IMR-90 (cell line): ENCODE measurements around the gene SLC25A26. TPM values are rescaled to one million over a fixed set of nuclear protein-coding genes. Genes with fewer than 3 reads are reported as not detected.
A peak's percentile ranks its signal among the peaks of the same experiment; 100 is the strongest.

Source experiments
- ATAC-seq: fragments of 200-7000 bp; cut with Tn5 transposase; 2 replicates; pipeline ENCODE4 v1.9.1; 2020; ENCODE audit warnings: low read depth, mild to moderate bottlenecking, moderate library complexity
- BruUV-seq: library from RNA; stranded (reverse); fragments of 400-500 nt; replicated peaks from 2 replicates; lab custom pipeline; 2021; lab: Mats Ljungman, UMichigan
- CTCF ChIA-PET: fragments of 300-600 bp; formaldehyde crosslinking; extraction: SDS; loops from one replicate; lab custom pipeline; 2021; ENCODE audit warnings: antibody characterized with exemption; lab: Yijun Ruan, JAX
- POLR2A ChIA-PET: fragments of 300-600 bp; sonication (Branson Sonifier 250); formaldehyde crosslinking; loops from one replicate; lab custom pipeline; 2022; ENCODE audit warnings: antibody characterized with exemption; ENCODE audit not compliant: unreplicated experiment; lab: Charles Lee
- DNase-seq: peaks from one replicate; pipeline ENCODE4 v3.0.0; 2013
- H2AFZ ChIP-seq: replicated peaks from 2 replicates; pipeline ENCODE3; 2013; ENCODE audit warnings: low read length, mild to moderate bottlenecking; ENCODE audit not compliant: poor library complexity
- H2AK5ac ChIP-seq: 2 replicates; pipeline ENCODE4 v1.6.1; 2013; ENCODE audit warnings: low read depth, low read length, inconsistent platforms
- H2AK9ac ChIP-seq: replicated peaks from 2 replicates; pipeline ENCODE3; 2013; ENCODE audit warnings: mild to moderate bottlenecking, low read depth, low read length, moderate library complexity; ENCODE audit not compliant: poor library complexity
- H2BK120ac ChIP-seq: 2 replicates; pipeline ENCODE4 v1.6.1; 2013; ENCODE audit warnings: low read depth, low read length, inconsistent platforms
- H2BK15ac ChIP-seq: 3 replicates; pipeline ENCODE4 v1.6.1; 2013; ENCODE audit warnings: low read depth, low read length, inconsistent platforms
- H2BK20ac ChIP-seq: 2 replicates; pipeline ENCODE4 v1.6.1; 2013; ENCODE audit warnings: low read depth, mild to moderate bottlenecking, inconsistent platforms, low read length, moderate library complexity
- H2BK5ac ChIP-seq: 2 replicates; pipeline ENCODE4 v1.6.1; 2013; ENCODE audit warnings: mild to moderate bottlenecking, low read depth, low read length, inconsistent platforms; ENCODE audit not compliant: poor library complexity, severe bottlenecking
- H3K14ac ChIP-seq: replicated peaks from 2 replicates; pipeline ENCODE4 v1.6.1; 2013; ENCODE audit warnings: low read depth, low read length, inconsistent platforms
- H3K18ac ChIP-seq: 2 replicates; pipeline ENCODE4 v1.6.1; 2013; ENCODE audit warnings: low read depth, low read length, control low read depth
- H3K23ac ChIP-seq: 2 replicates; pipeline ENCODE4 v1.6.1; 2013; ENCODE audit warnings: low read depth, low read length, inconsistent platforms
- H3K27ac ChIP-seq: 2 replicates; pipeline ENCODE4 v1.5.1; 2013; ENCODE audit warnings: mild to moderate bottlenecking, control low read depth, low read length; ENCODE audit not compliant: insufficient read depth
- H3K27me3 ChIP-seq: 2 replicates; pipeline ENCODE4 v1.6.1; 2013; ENCODE audit warnings: low read length; ENCODE audit not compliant: control insufficient read depth, insufficient read depth
- H3K36me3 ChIP-seq: 2 replicates; pipeline ENCODE4 v1.6.1; 2013; ENCODE audit warnings: low read length, mixed read lengths; ENCODE audit not compliant: control insufficient read depth, insufficient read depth
- H3K4ac ChIP-seq: 2 replicates; pipeline ENCODE4 v1.6.1; 2013; ENCODE audit warnings: low read depth, low read length, inconsistent platforms
- H3K4me1 ChIP-seq: 2 replicates; pipeline ENCODE4 v1.6.1; 2013; ENCODE audit warnings: low read length, mixed read lengths; ENCODE audit not compliant: control insufficient read depth, insufficient read depth
- H3K4me2 ChIP-seq: 2 replicates; pipeline ENCODE4 v1.6.1; 2013; ENCODE audit warnings: low read depth, mild to moderate bottlenecking, control low read depth, low read length, moderate library complexity
- H3K4me3 ChIP-seq: 2 replicates; pipeline ENCODE4 v1.5.1; 2013; ENCODE audit warnings: low read depth, mild to moderate bottlenecking, control low read depth, low read length, moderate library complexity; ENCODE audit not compliant: insufficient read depth
- H3K56ac ChIP-seq: 2 replicates; pipeline ENCODE4 v1.6.1; 2013; ENCODE audit warnings: low read length, inconsistent platforms; ENCODE audit not compliant: insufficient read depth; ENCODE audit errors: extremely low read depth
- H3K79me1 ChIP-seq, 2 experiments: 2 replicates each; pipeline ENCODE4 v1.6.1; 2013; ENCODE audit warnings: low read length in 2 of 2, inconsistent platforms in 1 of 2, low read depth in 1 of 2
- H3K9ac ChIP-seq: 2 replicates; pipeline ENCODE4 v1.6.1; 2013; ENCODE audit warnings: low read depth, low read length, control low read depth
- H3K9me1 ChIP-seq: 2 replicates; pipeline ENCODE4 v1.6.1; 2013; ENCODE audit warnings: low read length, inconsistent platforms; ENCODE audit not compliant: insufficient read depth
- H3K9me3 ChIP-seq: 2 replicates; pipeline ENCODE4 v1.6.1; 2013; ENCODE audit warnings: low read length; ENCODE audit not compliant: control insufficient read depth, insufficient read depth
- H4K20me1 ChIP-seq: 2 replicates; pipeline ENCODE4 v1.6.1; 2013; ENCODE audit warnings: low read length, inconsistent platforms; ENCODE audit not compliant: insufficient read depth
- H4K5ac ChIP-seq: 2 replicates; pipeline ENCODE4 v1.6.1; 2013; ENCODE audit warnings: mild to moderate bottlenecking, low read depth, low read length, control low read depth
- H4K8ac ChIP-seq, 2 experiments: 2 replicates each; pipeline ENCODE4 v1.6.1; 2013; ENCODE audit warnings: low read depth in 2 of 2, low read length in 2 of 2, control low read depth in 1 of 2, inconsistent platforms in 1 of 2
- H4K91ac ChIP-seq: 2 replicates; pipeline ENCODE4 v1.6.1; 2013; ENCODE audit warnings: low read depth, low read length, inconsistent platforms; ENCODE audit not compliant: insufficient read depth
- BHLHE40 ChIP-seq: fragments of 150-350 bp; IDR thresholded peaks from 2 replicates; pipeline ENCODE4 v1.6.1; 2016; ENCODE audit warnings: mild to moderate bottlenecking, low read depth, low read length
- CEBPB ChIP-seq: IDR thresholded peaks from 2 replicates; pipeline ENCODE4 v1.6.1; 2012; ENCODE audit warnings: low read depth, low read length, improper control_type of control experiment
- CTCF ChIP-seq: conservative IDR thresholded peaks from 2 replicates; pipeline ENCODE4 v1.5.1; 2012; ENCODE audit warnings: mild to moderate bottlenecking, low read depth, low read length, improper control_type of control experiment
- ELK1 ChIP-seq: fragments of 150-350 bp; IDR thresholded peaks from 2 replicates; pipeline ENCODE4 v1.6.1; 2016; ENCODE audit warnings: low read depth, mild to moderate bottlenecking, low read length, moderate library complexity, borderline replicate concordance
- FOS ChIP-seq: fragments of 150-350 bp; IDR thresholded peaks from 2 replicates; pipeline ENCODE4 v1.6.1; 2016; ENCODE audit warnings: low read depth, low read length
- MAFK ChIP-seq: IDR thresholded peaks from 2 replicates; pipeline ENCODE4 v1.6.1; 2012; ENCODE audit warnings: low read depth, low read length, improper control_type of control experiment
- MAZ ChIP-seq: IDR thresholded peaks from 2 replicates; pipeline ENCODE4 v1.6.1; 2012; ENCODE audit warnings: low read depth, mild to moderate bottlenecking, low read length, improper control_type of control experiment, moderate library complexity, borderline replicate concordance
- MXI1 ChIP-seq: IDR thresholded peaks from 2 replicates; pipeline ENCODE4 v1.6.1; 2012; ENCODE audit warnings: low read depth, mild to moderate bottlenecking, low read length, moderate library complexity, borderline replicate concordance
- NFE2L2 ChIP-seq: fragments of 150-350 bp; IDR thresholded peaks from 2 replicates; pipeline ENCODE4 v1.6.1; 2016; ENCODE audit warnings: low read depth, mild to moderate bottlenecking, low read length
- RAD21 ChIP-seq: IDR thresholded peaks from 2 replicates; pipeline ENCODE4 v1.6.1; 2012; ENCODE audit warnings: low read length, improper control_type of control experiment
- RCOR1 ChIP-seq: IDR thresholded peaks from 2 replicates; pipeline ENCODE4 v1.6.1; 2012; ENCODE audit warnings: mild to moderate bottlenecking, low read length, improper control_type of control experiment; ENCODE audit not compliant: insufficient replicate concordance
- RFX5 ChIP-seq: IDR thresholded peaks from 2 replicates; pipeline ENCODE4 v1.8.0; 2012; ENCODE audit warnings: low read depth, mild to moderate bottlenecking, low read length, moderate library complexity
- SMC3 ChIP-seq: fragments of 150-350 bp; IDR thresholded peaks from 2 replicates; pipeline ENCODE4 v1.6.1; 2016; ENCODE audit warnings: low read depth, mild to moderate bottlenecking, antibody characterized with exemption, low read length, moderate library complexity
- USF2 ChIP-seq: fragments of 150-350 bp; IDR thresholded peaks from 2 replicates; pipeline ENCODE4 v1.6.1; 2017; ENCODE audit warnings: mild to moderate bottlenecking, antibody characterized with exemption, low read length, low read depth
- WGBS, 2 experiments: methylation state at CpG; one replicate each; pipeline versions ENCODE4 v1.1.5 to v1.1.7; 2013; ENCODE audit warnings: missing lambda C conversion rate in 2 of 2; ENCODE audit not compliant: insufficient read length in 1 of 2; ENCODE audit errors: extremely low coverage in 2 of 2; 5-methylcytosine and 5-hydroxymethylcytosine counted together
- dilution Hi-C: fragments of 300-500 bp; cut with HindIII; formaldehyde crosslinking; loops from one replicate; pipeline ENCODE4 v1.14.3; 2018; ENCODE audit warnings: low sequenced_read_pairs; ENCODE audit not compliant: unreplicated experiment
- in situ Hi-C: fragments of 300-500 bp; cut with MboI; formaldehyde crosslinking; loops from 3 replicates; pipeline ENCODE4 v1.14.3; 2019; ENCODE audit warnings: low sequenced_read_pairs, inconsistent platforms, mixed read lengths
- intact Hi-C: fragments of 100-400 bp; cut with micrococcal nuclease; formaldehyde crosslinking; loops from 2 replicates; pipeline ENCODE4 v1.10.0; 2022
- polyA plus RNA-seq, 3 experiments: library from polyadenylated mRNA; depleted of rRNA; stranded (reverse); fragments of >200 nt; gene quantifications; 2 replicates each; pipeline ENCODE4 v1.2.3, GENCODE V29; 2012; ENCODE audit warnings: low replicate concordance in 1 of 3
- total RNA-seq: library from RNA; depleted of rRNA; stranded (reverse); fragments of >200 nt; gene quantifications from 2 replicates; pipeline ENCODE4 v1.2.3, GENCODE V29; 2012

The SLC25A26 gene
- total and polyA plus RNA-seq, 2 of the 4 experiments (the other 2 are of a cell fraction) = 10.9 to 12.7 TPM

DNA sequence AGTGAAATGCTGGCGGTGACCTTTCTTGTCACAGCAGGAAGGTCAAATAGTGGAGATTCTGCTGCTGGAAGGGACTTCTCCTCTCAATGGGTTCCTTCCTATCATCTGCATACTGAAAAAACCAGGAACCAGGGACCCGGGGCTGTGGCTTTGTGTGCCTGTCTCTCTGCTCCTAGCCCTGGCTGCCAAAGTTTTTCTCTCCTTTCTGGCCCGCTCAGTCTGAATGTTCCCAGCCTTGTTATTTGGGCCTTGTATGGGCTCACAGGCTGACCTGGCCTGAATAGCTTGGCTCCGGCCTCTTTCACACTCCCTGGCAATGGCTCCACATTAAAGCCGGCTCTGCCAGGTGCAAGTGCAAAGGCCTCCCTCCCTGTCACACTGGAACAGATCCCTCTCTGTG lies 185.4 kb downstream of the SLC25A26 start:
- Histone ChIP-seq H2AFZ (no peak overlapping the region), H2BK20ac (peak overlapping the region; percentile 49; the same call in 1 of the 2 replicates), H3K4ac (peak overlapping the region; percentile 58), H3K14ac (peak overlapping the region; percentile 31; the same call in 1 of the 2 replicates), H2BK5ac (no peak overlapping the region), H2AK5ac (0 out of 2 replicates have a peak overlapping the region, but pooled peaks have one; percentile 3), H3K9me1 (peaks cover 10% of the 10 kb centered on the region; the same call in 1 of the 2 replicates), H3K4me3 (no peak overlapping the region), H2BK120ac (peak overlapping the region; percentile 19; the same call in 1 of the 2 replicates), H4K8ac (peak overlapping the region in 1 of 2 experiments; percentile 25; a peak in 1 of 4 replicates), H4K20me1 (no peaks in the 10 kb centered on the region; the same call in 1 of the 2 replicates), H4K91ac (0 out of 2 replicates have a peak overlapping the region, but pooled peaks have one; percentile 11), H3K4me1 (peaks cover 22% of the 10 kb centered on the region), H3K4me2 (no peak overlapping the region), H3K36me3 (peaks cover 65% of the 10 kb centered on the region), H3K9ac (no peak overlapping the region), H3K79me1 (peaks cover 6 to 41% of the 10 kb centered on the region in 2 experiments; a peak in 3 of 4 replicates), H2BK15ac (no peak overlapping the region), H3K27ac (no peak overlapping the region), H3K27me3 (no peaks in the 10 kb centered on the region), H3K23ac (no peak overlapping the region), H3K56ac (no peak overlapping the region), H3K18ac (no peak overlapping the region), H2AK9ac (peak overlapping the region; percentile 11), H3K9me3 (no peaks in the 10 kb centered on the region), H4K5ac (no peak overlapping the region)
- in situ Hi-C loops = loop anchor here (5.0 to 10.0 kb wide), 2 partner anchors 131 to 411 kb away; no protein-coding TSS in a partner anchor
- ChIA-PET CTCF (interaction anchor here (1.8 kb wide), 1 partner anchor 416 kb away, joined by 4 read pairs; no protein-coding TSS in a partner anchor), POLR2A (no interaction called here)
- no peak for ATAC-seq
- DNase-seq = no peak
- no TSS peak for BruUV-seq
- dilution Hi-C loops = no loop called here
- intact Hi-C loops = loop anchor here (2.0 to 10.0 kb wide), 2 partner anchors 129 to 329 kb away; no protein-coding TSS in a partner anchor
- WGBS, 2 experiments = 73% methylated on average over 2 of the region's 5 CpGs; no CpG with 5 or more reads in 1 of the 2 experiments
- TF ChIP-seq CTCF = no peak
- TF ChIP-seq FOS = no peak
- TF ChIP-seq ELK1 = no peak
- no peak for TF ChIP-seq NFE2L2
- no peak for TF ChIP-seq RFX5
- no peak for TF ChIP-seq CEBPB
- TF ChIP-seq USF2 = no peak
- TF ChIP-seq RAD21 = no peak
- no peak for TF ChIP-seq MAZ
- TF ChIP-seq MXI1 = no peak
- TF ChIP-seq BHLHE40 = no peak
- TF ChIP-seq RCOR1 = no peak
- TF ChIP-seq MAFK = no peak
- TF ChIP-seq SMC3 = no peak
